Fibroblast of pulmonary artery (primary cell): ENCODE measurements around the gene ZSCAN29.

Experiments used
- DNase-seq: peaks from one replicate; pipeline ENCODE4 v3.0.0-alpha.2; 2010; ENCODE audit warnings: low read depth
- H3K4me3 ChIP-seq: replicated peaks from 2 replicates; pipeline ENCODE4 v1.5.1; 2011; ENCODE audit warnings: low read depth, mild to moderate bottlenecking, control low read depth, low read length, moderate library complexity
- CTCF ChIP-seq: IDR thresholded peaks from 2 replicates; pipeline ENCODE4 v1.5.1; 2011; ENCODE audit warnings: mild to moderate bottlenecking, control low read depth, low read length, inconsistent platforms; ENCODE audit errors: missing control alignments

The ZSCAN29 gene

GRCh38 chr15:43314171-43314570 lies 56.7 kb downstream of the ZSCAN29 start:
- no peak for TF ChIP-seq CTCF
- H3K4me3 ChIP-seq, result no peak overlapping the region
- peak; percentile 14 for DNase-seq

- H3K4me3 ChIP-seq, result no peak overlapping the region
- no peak for TF ChIP-seq CTCF
- no peak for DNase-seq
These were observed 58.5 kb downstream of the ZSCAN29 start for GRCh38 chr15:43312378-43312777.
